NT2/D1 (cell line): ENCODE measurements around the gene WFIKKN1.

Experiments
- SUZ12 ChIP-seq: IDR thresholded peaks from 2 replicates; pipeline ENCODE4 v1.6.1; 2011; ENCODE audit not compliant: insufficient read length, insufficient read depth; ENCODE audit errors: extremely low read depth
- YY1 ChIP-seq: IDR thresholded peaks from 2 replicates; pipeline ENCODE4 v1.6.1; 2011; ENCODE audit not compliant: insufficient read length, insufficient read depth
- ZNF274 ChIP-seq: IDR thresholded peaks from 2 replicates; pipeline ENCODE4 v1.6.1; 2011; ENCODE audit warnings: mild to moderate bottlenecking, low read depth, low read length

GRCh38 chr16:678858-679813, 48.4 kb downstream of the WFIKKN1 start:
- no peak for TF ChIP-seq YY1
- TF ChIP-seq ZNF274: no peak
- TF ChIP-seq SUZ12: no peak
